GM21528 (cell line): ENCODE results near the gene MZT2A.
"Not testable (repeated sequence)": the region's sequence is repeated elsewhere in the genome, so short reads cannot be mapped to it uniquely, and the experiment has no call there.

Experiments
- ATAC-seq: cut with Tn5 transposase; IDR thresholded peaks from one replicate; pipeline ENCODE4 v1.9.1; 2021; ENCODE audit warnings: mild to moderate bottlenecking, moderate library complexity; ENCODE audit not compliant: unreplicated experiment, low FRiP score

The MZT2A gene

GRCh38 chr2:131471624-131472023, 20.6 kb downstream of the MZT2A start:
- not testable (repeated sequence) for ATAC-seq

- not testable (repeated sequence) for ATAC-seq
These were observed 21.3 kb downstream of the MZT2A start for GRCh38 chr2:131470944-131471343.

- ATAC-seq: not testable (repeated sequence)
These were observed 24.5 kb downstream of the MZT2A start for GRCh38 chr2:131467722-131468121.

- ATAC-seq: not testable (repeated sequence)
These were observed 37.3 kb downstream of the MZT2A start for GRCh38 chr2:131454914-131455313.

GRCh38 chr2:131451265-131451949, 40.8 kb downstream of the MZT2A start:
- ATAC-seq: not testable (repeated sequence)

DNA sequence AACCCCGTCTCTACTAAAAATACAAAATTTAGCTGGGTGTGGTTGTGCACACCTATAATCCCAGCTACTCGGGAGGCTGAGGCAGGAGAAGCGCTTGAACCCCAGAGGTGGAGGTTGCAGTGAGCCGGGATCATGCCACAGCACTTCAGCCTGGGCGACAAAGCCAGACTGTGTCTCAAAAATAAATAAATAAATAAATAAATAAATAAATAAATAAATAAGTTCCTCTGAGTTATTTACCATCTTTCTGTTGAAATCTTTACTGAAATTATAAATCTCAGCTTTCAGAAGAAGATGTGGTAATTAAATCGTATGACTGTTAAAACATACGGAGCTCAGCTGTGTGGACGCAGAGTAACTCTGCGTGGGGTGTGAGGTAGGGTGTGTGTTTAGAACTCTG, 44.2 kb downstream of the MZT2A start:
- not testable (repeated sequence) for ATAC-seq

DNA sequence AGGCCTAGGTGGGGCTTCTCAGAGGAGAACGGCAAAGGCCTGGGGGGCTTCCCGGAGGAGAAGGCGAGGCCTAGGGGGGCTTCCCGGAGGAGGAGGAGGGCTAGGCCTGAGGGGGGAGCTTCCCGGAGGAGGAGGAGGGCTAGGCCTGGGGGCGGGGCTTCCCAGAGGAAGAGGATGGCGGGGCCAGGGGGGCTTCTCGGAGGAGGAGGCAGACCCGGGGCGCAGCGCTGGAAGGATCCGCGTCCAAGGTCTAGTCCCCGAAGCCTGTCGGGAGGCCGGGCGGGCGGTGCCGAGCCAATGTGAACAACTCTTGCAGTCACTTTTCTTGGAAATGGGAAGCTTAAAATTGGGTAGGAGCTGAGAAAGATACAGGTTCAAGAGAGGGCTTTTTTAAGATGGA, 46.3 kb downstream of the MZT2A start:
- ATAC-seq: no peak

DNA sequence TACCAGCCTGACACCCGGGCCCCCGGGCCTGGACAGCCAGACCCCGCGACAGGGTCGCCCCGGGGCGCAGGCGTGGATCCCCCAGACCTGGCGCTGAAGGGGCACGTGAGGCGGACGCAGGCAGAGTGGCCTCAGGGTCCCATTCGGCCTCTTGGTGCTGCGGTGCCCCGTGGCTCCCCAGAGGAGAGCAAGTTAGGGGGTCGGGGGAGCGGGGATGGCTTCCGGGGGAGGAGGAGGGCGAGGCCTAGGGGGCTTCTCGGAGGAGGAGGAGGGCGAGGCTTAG, 46.7 kb downstream of the MZT2A start:
- not testable (repeated sequence) for ATAC-seq

DNA sequence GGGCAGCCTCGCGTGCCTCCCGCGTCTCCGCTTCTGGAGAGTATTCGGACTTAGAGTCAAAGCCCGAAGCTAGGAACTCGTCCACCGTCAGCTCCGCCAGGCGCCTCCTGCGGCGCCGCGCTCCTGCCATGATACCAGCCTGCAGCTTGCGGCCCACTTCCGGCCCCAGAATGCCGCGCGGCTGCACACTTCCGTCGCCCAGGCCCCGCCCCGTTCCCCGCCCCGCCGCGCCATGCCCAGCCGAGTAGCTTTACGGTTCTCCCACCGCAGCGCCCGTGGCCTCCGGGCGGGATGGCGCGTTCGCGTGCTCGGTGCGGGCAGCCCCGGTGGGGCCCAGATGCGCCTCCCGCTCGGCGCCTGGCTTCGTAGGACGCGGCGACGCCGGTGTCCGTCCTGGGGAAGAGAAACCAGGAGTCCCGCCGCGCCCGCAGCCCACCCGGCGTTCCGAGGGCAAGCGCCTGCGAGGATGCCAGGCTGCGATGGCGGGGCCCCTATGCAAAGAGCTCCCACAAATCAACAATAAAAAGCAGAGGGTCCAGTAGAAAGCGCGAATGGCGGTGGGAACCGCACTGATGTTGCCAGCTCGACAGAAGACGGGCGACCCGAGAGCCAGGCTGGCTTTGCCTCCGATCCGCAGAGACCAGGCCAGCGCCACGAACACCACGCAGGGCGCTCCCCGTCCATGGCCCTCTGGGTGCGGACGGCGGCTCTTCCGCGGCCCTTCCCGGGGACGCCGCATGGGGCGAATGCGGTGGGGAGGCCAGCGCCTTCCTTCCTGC, 47.3 kb downstream of the MZT2A start:
- not testable (repeated sequence) for ATAC-seq

DNA sequence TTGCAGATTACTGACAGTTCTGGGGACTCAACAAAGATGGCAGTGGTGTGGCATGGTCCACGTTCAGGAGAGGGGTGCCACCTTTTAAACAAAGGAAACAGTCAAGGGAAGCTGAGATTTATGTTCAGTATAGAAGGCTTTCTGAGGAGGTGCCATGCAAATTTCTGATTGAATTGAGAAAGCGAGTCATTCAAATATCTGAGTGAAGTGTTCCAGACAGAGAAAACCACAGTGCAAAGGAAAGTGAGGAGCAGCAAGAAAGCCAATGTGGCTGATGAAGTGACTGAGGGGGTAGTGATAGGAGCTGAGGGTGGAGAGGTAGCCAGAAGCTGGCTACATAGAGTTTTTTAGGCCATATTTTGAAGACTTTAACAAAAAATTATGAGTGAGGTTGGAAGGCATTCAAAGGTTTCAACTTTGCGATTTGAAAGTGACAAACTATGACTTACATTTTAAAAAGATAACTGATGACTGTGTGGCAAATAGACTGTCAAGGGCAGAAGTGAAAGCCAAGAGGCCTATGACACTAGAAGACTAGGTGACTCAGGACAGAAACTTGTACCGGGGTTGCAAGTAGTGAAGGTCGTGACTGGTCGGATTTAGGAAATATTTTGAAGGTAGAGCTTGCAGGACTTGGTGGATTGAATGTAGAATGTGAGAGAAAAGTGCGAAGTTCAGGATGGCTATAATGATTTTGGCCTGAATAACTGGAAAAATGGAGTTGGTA, 51.3 kb downstream of the MZT2A start:
- ATAC-seq: peak; percentile 72
